Thymus (tissue), 11 donors: Measurements from ENCODE around the gene OSCP1. TPM values are rescaled to one million over a fixed set of nuclear protein-coding genes. Genes with fewer than 3 reads are reported as not detected.
A peak's percentile ranks its signal among the peaks of the same experiment; 100 is the strongest.

Experiments used
- DNase-seq, 9 donors: peaks; one replicate each; pipeline ENCODE4 v3.0.0-alpha.2; 2013; ENCODE audit warnings: low spot score in 9 of 9, low read depth in 6 of 9, missing footprints in 1 of 9
- H3K27ac ChIP-seq, 2 donors: one replicate each; pipeline ENCODE4 v1.5.1; 2013; ENCODE audit warnings: control low read depth in 1 of 2, low read depth in 1 of 2, low read length in 1 of 2, mild to moderate bottlenecking in 1 of 2, moderate library complexity in 1 of 2
- H3K27me3 ChIP-seq, 2 donors: one replicate each; pipeline ENCODE4 v1.5.1; 2013; ENCODE audit warnings: low read length in 1 of 2; ENCODE audit not compliant: control insufficient read depth in 2 of 2, insufficient read depth in 1 of 2
- H3K36me3 ChIP-seq, 2 donors: one replicate each; pipeline ENCODE4 v1.5.1; 2013; ENCODE audit warnings: low read length in 1 of 2, mild to moderate bottlenecking in 1 of 2, moderate library complexity in 1 of 2; ENCODE audit not compliant: control insufficient read depth in 2 of 2, insufficient read depth in 2 of 2
- H3K4me1 ChIP-seq, 2 donors: one replicate each; pipeline ENCODE4 v1.5.1; 2013; ENCODE audit warnings: low read length in 2 of 2; ENCODE audit not compliant: control insufficient read depth in 2 of 2, insufficient read depth in 2 of 2
- H3K4me3 ChIP-seq, 2 donors: one replicate each; pipeline ENCODE4 v1.5.1; 2013; ENCODE audit warnings: low read length in 2 of 2, control low read depth in 1 of 2, mild to moderate bottlenecking in 1 of 2
- H3K9me3 ChIP-seq, 2 donors: one replicate each; pipeline ENCODE4 v1.5.1; 2013; ENCODE audit warnings: low read length in 1 of 2, mild to moderate bottlenecking in 1 of 2; ENCODE audit not compliant: control insufficient read depth in 2 of 2, insufficient read depth in 1 of 2
- WGBS: extraction: QIAGEN DNeasy Blood & Tissue Kit; methylation state at CpG from one replicate; pipeline ENCODE4 v1.1.7; 2013; 5-methylcytosine and 5-hydroxymethylcytosine counted together
- polyA plus RNA-seq: library from polyadenylated mRNA; stranded (reverse); fragments of 200-250 nt; gene quantifications from one replicate; pipeline ENCODE4 v1.2.3, GENCODE V29; 2013
- total RNA-seq: library from RNA; stranded (reverse); fragments of 120-200 nt; gene quantifications from one replicate; pipeline ENCODE4 v1.2.4, GENCODE V29; 2013
- donor health status: healthy.

The OSCP1 gene
- total and polyA plus RNA-seq, 2 donors = 4.0 to 4.8 TPM

GRCh38 chr1:36420409-36420808 lies 29.8 kb downstream of the OSCP1 start:
- peak in 1 of 9 donors; percentile 14 for DNase-seq
- H3K4me3 ChIP-seq = no peak overlapping the region
- 61% methylated on average over 5 of the region's 5 CpGs for WGBS
- peaks cover 0 to 5% of the 10 kb centered on the region in 2 donors for H3K4me1 ChIP-seq
- H3K36me3 ChIP-seq = peaks cover 0 to 4% of the 10 kb centered on the region in 2 donors
- no peaks in the 10 kb centered on the region for H3K9me3 ChIP-seq
- no peak overlapping the region for H3K27ac ChIP-seq
- H3K27me3 ChIP-seq = no peaks in the 10 kb centered on the region

- Histone ChIP-seq H3K36me3 (peaks cover 0 to 4% of the 10 kb centered on the region in 2 donors), H3K27ac (no peak overlapping the region), H3K27me3 (no peaks in the 10 kb centered on the region), H3K4me1 (peaks cover 0 to 5% of the 10 kb centered on the region in 2 donors), H3K9me3 (no peaks in the 10 kb centered on the region), H3K4me3 (no peak overlapping the region)
- WGBS = 87% methylated on average over 4 of the region's 4 CpGs
- DNase-seq = no peak
Observed at GRCh38 chr1:36419569-36419968, 30.7 kb downstream of the OSCP1 start.

DNA sequence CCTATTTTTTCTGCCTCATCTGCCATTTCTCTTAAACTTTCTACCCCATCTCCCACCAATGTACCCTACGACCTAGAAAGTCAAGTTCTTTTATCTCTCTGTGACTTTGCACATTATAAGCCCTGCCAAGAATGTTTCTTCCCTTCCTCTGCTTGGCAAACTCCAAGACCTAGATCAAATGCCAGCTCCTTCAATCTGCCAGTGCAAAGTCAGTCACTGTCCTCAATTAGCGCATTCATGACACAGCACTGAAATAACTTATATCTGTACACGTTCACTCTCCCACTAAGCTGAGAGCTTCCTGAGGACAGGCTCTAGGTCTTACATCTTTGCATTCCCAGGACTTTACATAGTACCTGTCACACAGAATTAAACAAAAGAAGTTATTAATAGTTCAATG lies 31.1 kb downstream of the OSCP1 start:
- peaks cover 0 to 5% of the 10 kb centered on the region in 2 donors for H3K4me1 ChIP-seq
- H3K9me3 ChIP-seq = no peaks in the 10 kb centered on the region
- H3K27me3 ChIP-seq = no peaks in the 10 kb centered on the region
- DNase-seq = no peak
- 95% methylated on average over 3 of the region's 3 CpGs for WGBS
- H3K36me3 ChIP-seq = peaks cover 0 to 4% of the 10 kb centered on the region in 2 donors
- H3K27ac ChIP-seq = no peak overlapping the region
- H3K4me3 ChIP-seq = no peak overlapping the region

- no peak for DNase-seq
Observed at GRCh38 chr1:36417931-36418330, 32.3 kb downstream of the OSCP1 start.

DNA sequence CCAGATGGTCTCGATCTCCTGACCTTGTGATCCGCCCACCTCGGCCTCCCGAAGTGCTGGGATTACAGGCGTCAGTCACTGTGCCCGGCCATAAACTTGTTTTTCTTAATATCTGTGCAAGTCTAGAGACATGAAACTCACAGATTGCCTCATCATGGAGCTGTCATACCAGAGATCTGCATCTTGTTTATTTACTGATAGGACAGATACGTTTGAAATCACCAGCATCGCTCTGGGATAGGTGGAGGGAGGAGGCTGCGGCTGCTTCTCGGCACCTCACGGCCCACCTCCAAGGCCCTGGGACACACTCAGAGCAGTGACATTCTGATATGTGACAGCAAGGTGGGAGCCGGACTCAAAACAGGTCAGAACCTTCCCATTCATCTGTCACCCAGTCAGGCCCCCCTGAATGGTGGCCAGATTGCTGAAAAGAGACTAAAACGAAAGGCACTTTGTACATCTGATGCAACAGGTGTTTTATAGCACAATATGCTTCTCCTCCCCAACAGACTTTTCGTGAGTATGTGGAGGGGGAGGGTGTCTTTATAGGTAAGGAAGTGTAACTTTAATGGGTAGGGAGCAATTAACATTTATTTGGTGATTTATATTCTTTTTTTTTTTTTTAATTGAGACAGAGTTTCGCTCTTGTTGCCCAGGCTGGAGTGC lies 34.5 kb downstream of the OSCP1 start:
- Histone ChIP-seq H3K27ac (no peak overlapping the region), H3K9me3 (no peaks in the 10 kb centered on the region), H3K4me3 (no peak overlapping the region), H3K27me3 (no peaks in the 10 kb centered on the region), H3K36me3 (no peaks in the 10 kb centered on the region), H3K4me1 (peaks cover 0 to 5% of the 10 kb centered on the region in 2 donors)
- 96% methylated on average over 15 of the region's 15 CpGs for WGBS
- DNase-seq = no peak

More at GRCh38 chr1:36417931-36418330, 32.3 kb downstream of the OSCP1 start:
- H3K4me3 ChIP-seq = no peak overlapping the region
- peaks cover 0 to 5% of the 10 kb centered on the region in 2 donors for H3K4me1 ChIP-seq
- H3K36me3 ChIP-seq = peaks cover 0 to 4% of the 10 kb centered on the region in 2 donors
- no peaks in the 10 kb centered on the region for H3K9me3 ChIP-seq
- H3K27ac ChIP-seq = no peak overlapping the region
- 96% methylated on average over 9 of the region's 9 CpGs for WGBS
- no peaks in the 10 kb centered on the region for H3K27me3 ChIP-seq

DNA sequence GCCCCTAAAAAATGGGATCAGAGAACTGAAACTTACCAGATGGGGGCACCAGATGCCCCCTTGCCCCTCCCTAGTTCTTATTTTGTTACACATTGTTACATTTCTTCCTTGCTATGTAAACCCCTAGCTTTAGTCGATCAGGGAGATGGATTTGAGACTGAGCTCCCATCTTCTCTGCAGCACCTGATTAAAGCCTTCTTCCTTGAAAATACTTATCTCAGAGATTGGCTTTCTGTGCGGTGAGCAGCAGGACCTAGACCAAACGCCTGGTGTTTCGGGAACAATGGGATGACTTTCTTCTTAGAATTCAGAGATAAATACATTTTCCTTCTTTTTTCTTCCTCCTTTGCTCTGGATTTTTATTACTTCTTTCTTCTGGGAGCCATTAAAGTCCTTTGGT lies 35.9 kb downstream of the OSCP1 start:
- Histone ChIP-seq H3K4me3 (no peak overlapping the region), H3K27me3 (no peaks in the 10 kb centered on the region), H3K4me1 (no peaks in the 10 kb centered on the region), H3K36me3 (no peaks in the 10 kb centered on the region), H3K9me3 (no peaks in the 10 kb centered on the region), H3K27ac (no peak overlapping the region)
- no peak for DNase-seq
- 97% methylated on average over 4 of the region's 4 CpGs for WGBS

- no peak overlapping the region for H3K27ac ChIP-seq
- no peak overlapping the region for H3K4me3 ChIP-seq
- no peaks in the 10 kb centered on the region for H3K9me3 ChIP-seq
- 74% methylated on average over 11 of the region's 11 CpGs for WGBS
- no peaks in the 10 kb centered on the region for H3K27me3 ChIP-seq
- no peaks in the 10 kb centered on the region for H3K4me1 ChIP-seq
- peak in 1 of 9 donors; percentile 43 for DNase-seq
- no peaks in the 10 kb centered on the region for H3K36me3 ChIP-seq
Observed at GRCh38 chr1:36411674-36412648, 38.3 kb downstream of the OSCP1 start.

DNA sequence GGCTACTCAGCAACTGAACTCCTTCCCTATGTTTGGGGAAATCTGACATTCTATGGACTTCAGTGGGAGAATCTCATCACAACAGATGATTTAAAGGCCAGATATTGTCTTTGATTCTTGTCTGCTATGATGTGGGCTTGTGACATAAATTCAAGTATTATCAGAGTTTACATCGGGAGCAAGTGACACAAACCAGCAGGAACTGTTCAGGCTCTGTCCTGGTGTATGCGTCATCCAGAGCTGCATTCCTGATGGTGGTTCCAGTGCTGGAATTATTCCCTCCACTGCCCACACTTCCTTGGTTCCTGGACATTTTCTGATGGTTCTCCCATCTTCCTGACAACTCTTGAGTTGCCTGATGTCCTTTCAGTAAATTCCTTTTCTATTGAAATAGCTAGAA lies 41.8 kb downstream of the OSCP1 start:
- no peak overlapping the region for H3K27ac ChIP-seq
- no peak for DNase-seq
- WGBS = 99% methylated on average over 2 of the region's 2 CpGs

GRCh38 chr1:36406440-36406839 lies 43.8 kb downstream of the OSCP1 start:
- Histone ChIP-seq H3K36me3 (no peaks in the 10 kb centered on the region), H3K27ac (no peak overlapping the region), H3K27me3 (no peaks in the 10 kb centered on the region), H3K9me3 (no peaks in the 10 kb centered on the region), H3K4me3 (no peak overlapping the region), H3K4me1 (no peaks in the 10 kb centered on the region)
- WGBS = 98% methylated on average over 1 of the region's 1 CpG
- no peak for DNase-seq

More for the DNA sequence above, 41.8 kb downstream of the OSCP1 start:
- H3K4me1 ChIP-seq = no peaks in the 10 kb centered on the region
- no peak overlapping the region for H3K4me3 ChIP-seq
- no peaks in the 10 kb centered on the region for H3K27me3 ChIP-seq
- H3K9me3 ChIP-seq = no peaks in the 10 kb centered on the region
- no peaks in the 10 kb centered on the region for H3K36me3 ChIP-seq
